ENCODE results near the gene HSD17B4.
"Not testable (repeated sequence)": the region's sequence is repeated elsewhere in the genome, so short reads cannot be mapped to it uniquely, and the experiment has no call there.

Gene HSD17B4

DNA sequence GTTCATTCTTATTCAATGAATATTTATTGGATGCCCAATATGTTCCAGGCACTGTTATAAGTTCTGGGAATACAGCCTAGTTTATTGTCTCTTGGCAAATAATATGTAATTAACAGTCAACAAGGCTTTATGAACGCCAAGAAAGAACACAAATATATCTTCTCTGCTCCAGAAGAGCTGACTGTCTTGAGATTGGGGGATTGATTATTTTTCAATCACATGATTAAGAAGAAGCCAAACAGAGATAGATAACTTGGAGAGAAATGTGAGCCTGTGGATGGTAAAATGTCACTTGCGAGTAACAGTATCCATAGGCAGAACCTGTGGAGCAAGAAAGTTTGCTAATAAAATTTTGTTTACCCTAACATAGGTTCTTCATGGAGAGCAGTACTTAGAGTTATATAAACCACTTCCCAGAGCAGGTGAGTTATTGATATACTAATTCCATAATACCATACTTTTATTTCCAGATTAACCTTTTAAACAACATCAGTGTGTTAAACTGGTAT lies 49.4 kb downstream of the HSD17B4 start:
- in situ Hi-C loops (cut with HindIII; ENCODE audit: low sequenced_read_pairs), result no loop called here
- H3K4me3 ChIP-seq (ENCODE audit: low read depth, low read length), result no peak overlapping the region
- TF ChIP-seq, protein P1, sequence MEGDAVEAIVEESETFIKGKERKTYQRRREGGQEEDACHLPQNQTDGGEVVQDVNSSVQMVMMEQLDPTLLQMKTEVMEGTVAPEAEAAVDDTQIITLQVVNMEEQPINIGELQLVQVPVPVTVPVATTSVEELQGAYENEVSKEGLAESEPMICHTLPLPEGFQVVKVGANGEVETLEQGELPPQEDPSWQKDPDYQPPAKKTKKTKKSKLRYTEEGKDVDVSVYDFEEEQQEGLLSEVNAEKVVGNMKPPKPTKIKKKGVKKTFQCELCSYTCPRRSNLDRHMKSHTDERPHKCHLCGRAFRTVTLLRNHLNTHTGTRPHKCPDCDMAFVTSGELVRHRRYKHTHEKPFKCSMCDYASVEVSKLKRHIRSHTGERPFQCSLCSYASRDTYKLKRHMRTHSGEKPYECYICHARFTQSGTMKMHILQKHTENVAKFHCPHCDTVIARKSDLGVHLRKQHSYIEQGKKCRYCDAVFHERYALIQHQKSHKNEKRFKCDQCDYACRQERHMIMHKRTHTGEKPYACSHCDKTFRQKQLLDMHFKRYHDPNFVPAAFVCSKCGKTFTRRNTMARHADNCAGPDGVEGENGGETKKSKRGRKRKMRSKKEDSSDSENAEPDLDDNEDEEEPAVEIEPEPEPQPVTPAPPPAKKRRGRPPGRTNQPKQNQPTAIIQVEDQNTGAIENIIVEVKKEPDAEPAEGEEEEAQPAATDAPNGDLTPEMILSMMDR (IDR thresholded peaks at IDR 0.05; ENCODE audit: low read depth, low read length), result no peak
- DNase-seq (ENCODE audit: low read depth, low spot score), result no peak

DNA sequence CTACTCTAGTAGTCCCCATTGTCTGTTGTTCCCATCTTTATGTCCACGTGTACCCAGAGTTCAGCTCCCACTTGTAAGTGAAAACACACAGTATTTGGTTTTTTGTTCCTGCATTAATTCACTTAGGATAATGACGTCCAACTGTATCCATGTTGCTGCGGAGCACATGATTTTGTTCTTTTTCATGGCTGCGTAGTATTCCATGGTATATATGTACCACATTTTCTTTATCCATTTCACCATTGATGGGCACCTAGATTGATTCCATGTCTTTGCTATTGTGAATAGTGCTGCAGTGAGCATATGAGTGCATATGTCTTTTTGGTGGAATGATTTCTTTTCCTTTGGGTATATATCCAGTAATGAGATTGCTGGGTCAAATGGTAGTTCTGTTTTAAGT lies 51.6 kb downstream of the HSD17B4 start:
- DNase-seq (ENCODE audit: low read depth, low spot score); in situ Hi-C loops (cut with HindIII; ENCODE audit: low sequenced_read_pairs); H3K4me3 ChIP-seq (ENCODE audit: low read depth, low read length): not testable (repeated sequence)

DNA sequence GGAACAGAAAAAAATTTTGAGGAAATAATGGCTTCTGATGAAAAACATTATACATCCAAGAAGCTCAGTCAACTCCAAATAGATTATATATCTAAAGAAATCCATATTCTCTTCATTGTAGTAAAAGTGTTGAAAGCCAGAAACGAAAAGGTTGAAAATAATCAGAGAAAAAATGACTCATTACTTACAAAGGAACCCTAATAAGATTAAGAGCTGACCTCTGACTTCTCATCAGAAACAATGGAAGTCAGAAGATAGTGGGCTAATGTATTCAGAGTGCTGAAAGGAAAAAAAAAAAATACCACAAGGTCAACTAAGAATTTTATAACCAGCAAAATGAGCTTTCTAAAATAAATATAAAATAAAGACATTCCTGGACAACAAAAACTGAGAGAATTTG lies 60.0 kb downstream of the HSD17B4 start:
- H3K4me3 ChIP-seq (ENCODE audit: low read depth, low read length), result no peak overlapping the region
- DNase-seq (ENCODE audit: low read depth, low spot score), result no peak
- TF ChIP-seq, protein P1 (IDR thresholded peaks at IDR 0.05; ENCODE audit: low read depth, low read length), result no peak
- in situ Hi-C loops (cut with HindIII; ENCODE audit: low sequenced_read_pairs), result no loop called here

DNA sequence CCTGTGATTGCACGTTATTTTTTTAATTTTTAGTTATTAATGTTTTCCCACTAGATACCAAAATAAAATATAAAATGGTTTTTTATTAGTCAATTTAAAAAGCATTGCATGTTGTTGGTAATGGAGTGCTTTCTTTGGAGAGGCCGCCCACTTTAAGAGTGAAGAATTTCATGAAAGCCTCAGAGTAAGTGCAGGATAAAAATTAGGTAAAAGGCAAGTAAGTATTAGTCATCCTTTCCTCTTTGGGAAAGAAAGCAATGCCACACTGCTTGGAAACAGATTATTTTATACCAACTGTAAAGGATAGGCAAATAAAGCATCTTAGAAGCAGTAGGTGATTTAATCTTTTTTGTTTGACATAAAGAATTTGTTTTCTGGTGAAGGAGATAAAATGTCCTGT lies 62.9 kb downstream of the HSD17B4 start:
- in situ Hi-C loops (cut with HindIII; ENCODE audit: low sequenced_read_pairs), result no loop called here
- TF ChIP-seq, protein P1 (IDR thresholded peaks at IDR 0.05; ENCODE audit: low read depth, low read length), result no peak
- peak; percentile 54 for DNase-seq (ENCODE audit: low read depth, low spot score)
- no peak overlapping the region for H3K4me3 ChIP-seq (ENCODE audit: low read depth, low read length)

DNA sequence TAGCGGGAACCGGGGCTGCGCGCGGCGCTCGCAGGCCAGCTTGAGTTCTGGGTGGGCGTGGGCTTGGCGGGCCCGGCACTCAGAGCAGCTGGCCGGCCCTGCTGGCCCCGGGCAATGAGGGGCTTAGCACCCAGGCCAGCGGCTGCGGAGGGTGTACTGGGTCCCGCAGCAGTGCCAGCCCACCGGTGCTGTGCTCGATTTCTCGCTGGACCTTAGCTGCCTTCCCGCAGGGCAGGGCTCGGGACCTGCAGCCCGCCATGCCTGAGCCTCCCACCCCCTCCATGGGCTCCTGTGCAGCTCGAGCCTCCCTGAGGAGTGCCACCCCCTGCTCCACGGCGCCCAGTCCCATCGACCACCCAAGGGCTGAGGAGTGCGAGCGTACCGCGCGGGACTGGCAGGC lies 64.8 kb downstream of the HSD17B4 start:
- DNase-seq (ENCODE audit: low read depth, low spot score); H3K4me3 ChIP-seq (ENCODE audit: low read depth, low read length); in situ Hi-C loops (cut with HindIII; ENCODE audit: low sequenced_read_pairs): not testable (repeated sequence)

DNA sequence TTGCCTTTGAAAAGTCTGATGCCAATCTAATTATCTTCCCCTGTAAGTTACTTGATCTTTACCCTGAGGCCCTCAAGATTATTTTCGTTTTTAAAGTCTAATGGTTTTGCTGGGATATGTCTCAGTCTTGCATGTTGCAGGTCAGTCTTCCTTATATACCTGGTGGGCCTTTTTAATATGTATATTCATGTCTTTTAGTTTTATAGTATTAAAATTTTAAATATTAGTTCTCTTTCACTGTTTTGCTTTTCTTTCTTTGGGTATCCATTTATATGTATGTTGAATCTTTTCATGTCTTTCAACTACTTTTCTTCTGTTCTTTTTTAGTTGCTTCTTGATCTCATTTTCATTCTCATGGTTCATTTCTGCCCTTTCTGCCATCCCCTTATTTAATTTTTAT lies 68.9 kb downstream of the HSD17B4 start:
- no peak for DNase-seq (ENCODE audit: low read depth, low spot score)
- no peak overlapping the region for H3K4me3 ChIP-seq (ENCODE audit: low read depth, low read length)
- TF ChIP-seq, protein P1 (IDR thresholded peaks at IDR 0.05; ENCODE audit: low read depth, low read length), result no peak
- in situ Hi-C loops (cut with HindIII; ENCODE audit: low sequenced_read_pairs), result no loop called here

DNA sequence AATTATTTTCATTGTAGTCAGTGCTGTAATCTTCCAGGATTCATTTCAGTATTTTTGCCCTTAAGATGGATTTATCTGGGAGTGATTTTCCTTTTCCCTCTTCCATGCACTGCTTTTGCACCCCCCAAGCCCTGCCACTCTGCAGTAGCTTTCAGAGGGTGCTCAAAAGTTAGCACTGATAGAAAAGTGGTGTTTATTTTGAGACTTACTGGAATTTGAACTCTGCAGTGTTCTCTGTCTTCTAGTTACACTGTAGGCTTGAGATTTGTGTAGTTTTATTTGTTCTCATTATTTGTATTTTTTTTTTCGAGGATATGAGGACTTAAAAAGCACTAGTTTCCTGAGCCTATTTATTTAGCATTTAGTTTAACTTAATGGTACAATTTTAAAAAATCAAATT lies 70.5 kb downstream of the HSD17B4 start:
- in situ Hi-C loops (cut with HindIII; ENCODE audit: low sequenced_read_pairs), result no loop called here
- no peak overlapping the region for H3K4me3 ChIP-seq (ENCODE audit: low read depth, low read length)
- TF ChIP-seq, protein P1 (IDR thresholded peaks at IDR 0.05; ENCODE audit: low read depth, low read length), result no peak
- DNase-seq (ENCODE audit: low read depth, low spot score), result no peak

DNA sequence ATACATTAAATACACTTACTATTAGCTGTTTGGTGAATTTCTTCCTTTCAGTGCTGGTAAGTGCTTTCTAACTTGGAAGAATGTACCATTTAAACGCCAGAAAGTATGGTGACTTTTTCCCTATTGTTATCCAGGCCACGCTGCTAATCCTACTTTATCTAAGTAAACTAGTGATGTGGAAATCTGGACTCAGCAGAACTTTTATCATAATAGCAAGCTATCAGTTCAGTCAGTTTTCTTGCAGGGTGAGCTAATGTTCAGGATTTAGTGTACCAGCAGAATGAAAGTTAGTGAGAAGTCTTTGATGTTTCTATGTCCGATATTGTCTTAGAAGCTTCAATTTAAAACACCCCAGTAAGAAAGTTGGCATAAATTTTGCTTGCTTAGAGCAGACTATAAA lies 72.2 kb downstream of the HSD17B4 start:
- DNase-seq (ENCODE audit: low read depth, low spot score), result no peak
- in situ Hi-C loops (cut with HindIII; ENCODE audit: low sequenced_read_pairs), result no loop called here
- H3K4me3 ChIP-seq (ENCODE audit: low read depth, low read length), result no peak overlapping the region

More for the DNA sequence above, 72.2 kb downstream of the HSD17B4 start:
- TF ChIP-seq, protein P1 (IDR thresholded peaks at IDR 0.05; ENCODE audit: low read depth, low read length), result no peak
